ENCODE measurements around the gene ARAP2. TPM values are rescaled to one million over a fixed set of nuclear protein-coding genes. Genes with fewer than 3 reads are reported as not detected.

ARAP2 gene
- total RNA-seq = 78.2 TPM

GRCh38 chr4:36244257-36245082 lies at the start of gene ARAP2:
Gene ARAP2, minus strand, starts transcription at chr4:36244514. Its CDS starts 15,028 bp downstream, at chr4:36229486.

GRCh38 chr4:36281384-36282106 lies 37.2 kb upstream of the ARAP2 start, which contains the start of gene DTHD1:
Gene DTHD1, plus strand, starts transcription at chr4:36281616. Its CDS starts 143 bp downstream, at chr4:36281759.

Other genes with a start within 250 kb of the ARAP2 start
- gene DTHD1, start 37.1 kb upstream of the ARAP2 start, total RNA-seq = 7.4 TPM